ENCODE results near the gene THBS2.

Gene THBS2

DNA sequence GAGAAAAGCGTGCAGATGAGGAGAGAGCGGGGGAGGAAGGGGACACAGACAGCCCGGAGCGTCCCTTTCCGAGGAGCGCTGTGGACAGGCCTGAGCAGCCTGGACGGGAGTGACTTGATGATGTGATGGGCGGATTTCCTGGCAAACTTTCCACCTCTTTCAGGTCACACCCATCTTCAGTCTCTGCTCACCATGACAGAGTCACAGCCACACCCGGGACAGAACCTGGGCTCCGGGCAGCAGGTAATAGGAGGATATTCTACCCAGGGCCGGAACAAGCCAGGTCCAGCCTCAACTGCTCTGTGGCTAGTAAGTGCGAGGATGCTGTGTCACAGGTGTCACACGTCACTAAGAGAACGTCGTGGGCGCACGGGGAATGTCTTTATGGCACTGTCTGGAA is 84.3 kb downstream of the THBS2 start:
- no peak for TF ChIP-seq FOXP2 (optimal IDR thresholded peaks at IDR 0.05; ENCODE audit: borderline replicate concordance, extremely low read depth, extremely low read length, insufficient read depth)

DNA sequence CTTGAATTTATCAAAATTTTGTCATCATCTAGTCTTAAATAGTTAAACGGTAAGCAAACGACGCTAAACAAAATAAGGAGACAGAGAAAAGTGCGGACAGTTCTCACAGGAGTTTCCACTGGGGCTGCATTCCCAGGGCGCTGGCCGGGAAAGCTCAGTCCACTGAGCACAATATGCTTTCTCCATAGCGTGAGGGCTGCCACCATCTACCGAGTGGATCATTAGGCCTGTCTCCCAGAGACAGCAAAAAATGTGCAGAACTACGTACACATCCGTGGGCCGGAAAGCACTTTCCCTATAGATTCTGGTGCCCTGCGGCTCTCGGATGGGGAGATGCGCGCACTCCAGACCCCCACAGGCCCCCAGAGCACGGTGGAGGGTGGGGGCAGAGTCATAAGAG is 84.9 kb downstream of the THBS2 start:
- TF ChIP-seq SIN3A (IDR thresholded peaks at IDR 0.05; ENCODE audit: borderline replicate concordance, insufficient read depth, low read length) (no peak), TAF1 (IDR thresholded peaks at IDR 0.05; ENCODE audit: borderline replicate concordance, insufficient read depth, low read length) (no peak), FOXP2 (optimal IDR thresholded peaks at IDR 0.05; ENCODE audit: borderline replicate concordance, extremely low read depth, extremely low read length, insufficient read depth) (no peak), POLR2AphosphoS5 (IDR thresholded peaks at IDR 0.05; ENCODE audit: low read depth, low read length) (no peak)
- TF ChIP-seq, protein P1, sequence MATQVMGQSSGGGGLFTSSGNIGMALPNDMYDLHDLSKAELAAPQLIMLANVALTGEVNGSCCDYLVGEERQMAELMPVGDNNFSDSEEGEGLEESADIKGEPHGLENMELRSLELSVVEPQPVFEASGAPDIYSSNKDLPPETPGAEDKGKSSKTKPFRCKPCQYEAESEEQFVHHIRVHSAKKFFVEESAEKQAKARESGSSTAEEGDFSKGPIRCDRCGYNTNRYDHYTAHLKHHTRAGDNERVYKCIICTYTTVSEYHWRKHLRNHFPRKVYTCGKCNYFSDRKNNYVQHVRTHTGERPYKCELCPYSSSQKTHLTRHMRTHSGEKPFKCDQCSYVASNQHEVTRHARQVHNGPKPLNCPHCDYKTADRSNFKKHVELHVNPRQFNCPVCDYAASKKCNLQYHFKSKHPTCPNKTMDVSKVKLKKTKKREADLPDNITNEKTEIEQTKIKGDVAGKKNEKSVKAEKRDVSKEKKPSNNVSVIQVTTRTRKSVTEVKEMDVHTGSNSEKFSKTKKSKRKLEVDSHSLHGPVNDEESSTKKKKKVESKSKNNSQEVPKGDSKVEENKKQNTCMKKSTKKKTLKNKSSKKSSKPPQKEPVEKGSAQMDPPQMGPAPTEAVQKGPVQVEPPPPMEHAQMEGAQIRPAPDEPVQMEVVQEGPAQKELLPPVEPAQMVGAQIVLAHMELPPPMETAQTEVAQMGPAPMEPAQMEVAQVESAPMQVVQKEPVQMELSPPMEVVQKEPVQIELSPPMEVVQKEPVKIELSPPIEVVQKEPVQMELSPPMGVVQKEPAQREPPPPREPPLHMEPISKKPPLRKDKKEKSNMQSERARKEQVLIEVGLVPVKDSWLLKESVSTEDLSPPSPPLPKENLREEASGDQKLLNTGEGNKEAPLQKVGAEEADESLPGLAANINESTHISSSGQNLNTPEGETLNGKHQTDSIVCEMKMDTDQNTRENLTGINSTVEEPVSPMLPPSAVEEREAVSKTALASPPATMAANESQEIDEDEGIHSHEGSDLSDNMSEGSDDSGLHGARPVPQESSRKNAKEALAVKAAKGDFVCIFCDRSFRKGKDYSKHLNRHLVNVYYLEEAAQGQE (IDR thresholded peaks at IDR 0.05; ENCODE audit: insufficient read depth in 1 of 2, low read depth in 2 of 2, low read length in 2 of 2), result no peak

DNA sequence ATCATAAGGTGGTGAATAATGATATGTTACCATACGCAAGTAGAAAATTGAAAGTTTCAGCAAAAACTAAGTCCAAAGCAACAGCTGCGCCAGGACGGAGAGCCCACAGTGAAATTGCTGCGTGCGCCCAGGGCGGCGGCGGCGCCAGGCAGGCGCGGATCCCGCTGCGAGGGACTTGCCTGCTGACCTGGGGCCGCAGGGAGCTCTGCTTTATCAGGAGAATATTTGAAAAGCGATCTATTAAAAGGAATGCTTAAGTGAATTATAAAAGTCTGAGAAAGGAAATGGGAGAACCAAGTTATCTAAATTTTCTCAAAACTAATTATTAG is 85.4 kb downstream of the THBS2 start:
- TF ChIP-seq TAF1 (IDR thresholded peaks at IDR 0.05; ENCODE audit: borderline replicate concordance, insufficient read depth, low read length) (no peak), SIN3A (IDR thresholded peaks at IDR 0.05; ENCODE audit: borderline replicate concordance, insufficient read depth, low read length) (no peak), POLR2AphosphoS5 (IDR thresholded peaks at IDR 0.05; ENCODE audit: low read depth, low read length) (no peak), FOXP2 (optimal IDR thresholded peaks at IDR 0.05; ENCODE audit: borderline replicate concordance, extremely low read depth, extremely low read length, insufficient read depth) (no peak)
- TF ChIP-seq, protein P1 (IDR thresholded peaks at IDR 0.05; ENCODE audit: insufficient read depth in 1 of 2, low read depth in 2 of 2, low read length in 2 of 2), result no peak

DNA sequence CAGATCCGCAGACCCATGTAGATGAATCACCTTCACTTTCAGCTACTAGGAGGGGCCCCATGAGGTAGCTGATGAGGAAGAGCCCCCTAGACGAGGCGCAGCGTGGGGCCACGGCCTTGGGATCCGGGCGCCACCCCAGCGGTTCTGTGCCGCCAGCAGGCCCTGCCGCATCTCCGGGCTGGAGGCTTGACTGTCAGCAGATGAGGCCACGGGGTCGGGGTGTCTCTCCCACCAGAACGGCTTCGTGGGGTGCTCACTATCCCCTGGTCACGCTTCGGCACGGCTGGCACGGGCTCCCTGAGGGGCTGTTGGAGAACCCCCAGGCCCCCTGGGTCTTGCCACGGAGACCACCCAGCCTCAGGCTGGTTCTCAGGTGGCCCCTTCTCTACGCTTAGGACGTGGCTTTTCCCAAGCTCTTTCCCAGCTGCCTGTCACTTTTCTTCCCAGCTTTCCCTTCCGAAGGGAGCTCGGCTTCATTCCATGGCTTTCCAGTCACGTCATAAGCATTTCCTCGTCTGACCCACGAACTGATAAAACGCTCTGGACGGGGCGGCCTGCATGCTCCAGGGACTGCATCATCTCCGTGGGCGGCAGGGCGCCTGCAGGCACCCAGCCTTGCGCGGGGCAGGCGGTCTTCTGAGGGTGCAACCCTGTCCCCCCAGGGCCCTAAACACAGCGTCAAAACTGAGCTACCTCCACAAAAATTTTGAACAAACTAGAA is 85.9 kb downstream of the THBS2 start:
- no peak for TF ChIP-seq FOXP2 (optimal IDR thresholded peaks at IDR 0.05; ENCODE audit: borderline replicate concordance, extremely low read depth, extremely low read length, insufficient read depth)
- no peak for TF ChIP-seq POLR2AphosphoS5 (IDR thresholded peaks at IDR 0.05; ENCODE audit: low read depth, low read length)
- no peak for TF ChIP-seq SIN3A (IDR thresholded peaks at IDR 0.05; ENCODE audit: borderline replicate concordance, insufficient read depth, low read length)

DNA sequence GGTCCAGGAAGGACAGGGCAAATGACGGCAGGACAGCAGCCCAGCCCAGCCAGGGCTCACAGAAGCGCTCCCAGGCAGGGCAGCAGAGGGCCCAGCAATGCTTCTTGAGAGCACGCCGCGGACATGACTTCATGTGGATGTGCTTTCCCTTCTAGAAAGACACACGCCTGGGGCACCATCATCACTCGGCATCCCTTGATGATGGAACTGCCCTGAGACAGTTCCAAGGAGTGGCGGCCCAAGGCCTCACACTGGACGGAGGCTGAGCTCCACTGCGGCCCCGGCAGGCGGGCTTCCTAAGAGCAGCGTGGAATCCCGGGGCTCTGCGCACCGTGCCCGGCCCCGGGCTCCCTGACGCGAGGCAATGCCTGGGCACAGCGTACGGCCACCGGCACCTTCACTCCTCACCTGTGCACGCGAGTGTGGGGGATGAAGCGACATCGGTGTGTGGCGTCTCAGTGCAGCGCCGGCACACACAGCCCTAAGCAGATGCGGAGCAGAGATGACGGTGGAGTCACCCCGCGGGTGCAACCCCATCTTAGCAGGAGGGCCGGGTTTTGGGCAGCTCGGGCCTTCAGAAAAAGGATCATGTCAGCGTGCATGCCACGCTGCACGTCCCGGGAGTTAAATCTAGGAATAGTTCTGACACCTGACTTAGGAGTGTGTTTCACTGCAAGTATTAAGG is 86.6 kb downstream of the THBS2 start:
- no peak for TF ChIP-seq POLR2AphosphoS5 (IDR thresholded peaks at IDR 0.05; ENCODE audit: low read depth, low read length)
- no peak for TF ChIP-seq SIN3A (IDR thresholded peaks at IDR 0.05; ENCODE audit: borderline replicate concordance, insufficient read depth, low read length)
- TF ChIP-seq, protein P1 (IDR thresholded peaks at IDR 0.05; ENCODE audit: insufficient read depth in 1 of 2, low read depth in 2 of 2, low read length in 2 of 2), result no peak
- no peak for TF ChIP-seq TAF1 (IDR thresholded peaks at IDR 0.05; ENCODE audit: borderline replicate concordance, insufficient read depth, low read length)
- no peak for TF ChIP-seq FOXP2 (optimal IDR thresholded peaks at IDR 0.05; ENCODE audit: borderline replicate concordance, extremely low read depth, extremely low read length, insufficient read depth)
